ENCODE data around the gene LRWD1.
"Not testable (repeated sequence)": the region's sequence is repeated elsewhere in the genome, so short reads cannot be mapped to it uniquely, and the experiment has no call there.

Gene LRWD1

GRCh38 chr7:102450242-102450641 is 14.5 kb upstream of the LRWD1 start:
- POLR2A ChIA-PET (ENCODE audit: low non-redundant PET), result interaction anchor here (0.6 kb wide), 1 partner anchor 17 kb away, joined by 6 read pairs; no protein-coding TSS in a partner anchor
- no peak for DNase-seq (ENCODE audit: low spot score)
- TF ChIP-seq CTCF (conservative IDR thresholded peaks at IDR 0.05; ENCODE audit: low read depth), result no peak
- H3K27ac ChIP-seq, result peak overlapping the region; percentile 56; the same call in 1 of the 2 replicates
- CTCF ChIA-PET, result interaction anchor here (0.6 to 0.7 kb wide), 3 partner anchors 13 to 51 kb away, joined by 4 to 8 read pairs (median 4); no protein-coding TSS in a partner anchor

GRCh38 chr7:102451371-102452054 is 13.3 kb upstream of the LRWD1 start:
- CTCF ChIA-PET, result interaction anchor here (0.7 to 1.4 kb wide), 2 partner anchors 11 to 17 kb away, joined by 3 to 4 read pairs; no protein-coding TSS in a partner anchor
- peak overlapping the region; percentile 56 for H3K27ac ChIP-seq
- POLR2A ChIA-PET (ENCODE audit: low non-redundant PET), result interaction anchor here (0.5 kb wide), 1 partner anchor 9 kb away, joined by 3 read pairs; no protein-coding TSS in a partner anchor
- DNase-seq (ENCODE audit: low spot score), result peak; percentile 77
- no peak for TF ChIP-seq CTCF (conservative IDR thresholded peaks at IDR 0.05; ENCODE audit: low read depth)

GRCh38 chr7:102452451-102452850 is 12.3 kb upstream of the LRWD1 start:
- H3K27ac ChIP-seq, result peak overlapping the region; percentile 56
- no peak for TF ChIP-seq CTCF (conservative IDR thresholded peaks at IDR 0.05; ENCODE audit: low read depth)
- ChIA-PET CTCF (interaction anchor here (1.4 kb wide), 1 partner anchor 12 kb away, joined by 4 read pairs; no protein-coding TSS in a partner anchor), POLR2A (ENCODE audit: low non-redundant PET) (no interaction called here)
- DNase-seq (ENCODE audit: low spot score), result no peak

GRCh38 chr7:102453319-102453718 is 11.5 kb upstream of the LRWD1 start:
- TF ChIP-seq CTCF (conservative IDR thresholded peaks at IDR 0.05; ENCODE audit: low read depth), result no peak
- POLR2A ChIA-PET (ENCODE audit: low non-redundant PET), result no interaction called here
- H3K27ac ChIP-seq, result peak overlapping the region; percentile 34
- CTCF ChIA-PET, result no interaction called here
- DNase-seq (ENCODE audit: low spot score), result no peak

- POLR2A ChIA-PET (ENCODE audit: low non-redundant PET), result interaction anchor here (0.6 kb wide), 1 partner anchor 18 kb away, joined by 6 read pairs; no protein-coding TSS in a partner anchor
- CTCF ChIA-PET, result interaction anchor here (0.6 to 1.5 kb wide), 3 partner anchors 10 to 474 kb away, joined by 3 to 9 read pairs (median 3); no protein-coding TSS in a partner anchor
- no peak for TF ChIP-seq CTCF (conservative IDR thresholded peaks at IDR 0.05; ENCODE audit: low read depth)
- DNase-seq (ENCODE audit: low spot score), result no peak
- peak overlapping the region; percentile 34 for H3K27ac ChIP-seq
Measured at GRCh38 chr7:102454468-102454867, 10.3 kb upstream of the LRWD1 start.

- H3K27ac ChIP-seq, result peak overlapping the region; percentile 34
- CTCF ChIA-PET, result interaction anchor here (0.9 to 1.5 kb wide), 2 partner anchors 9 to 12 kb away, joined by 3 to 9 read pairs; no protein-coding TSS in a partner anchor
- DNase-seq (ENCODE audit: low spot score); POLR2A ChIA-PET (ENCODE audit: low non-redundant PET): not testable (repeated sequence)
Measured at GRCh38 chr7:102454932-102455331, 9.9 kb upstream of the LRWD1 start.

- POLR2A ChIA-PET (ENCODE audit: low non-redundant PET), result no interaction called here
- H3K27ac ChIP-seq, result peak overlapping the region; percentile 34
- CTCF ChIA-PET, result interaction anchor here (1.0 kb wide), 1 partner anchor 10 kb away, joined by 6 read pairs; no protein-coding TSS in a partner anchor
- TF ChIP-seq CTCF (conservative IDR thresholded peaks at IDR 0.05; ENCODE audit: low read depth), result no peak
- no peak for DNase-seq (ENCODE audit: low spot score)
Measured at GRCh38 chr7:102455596-102455995, 9.2 kb upstream of the LRWD1 start.
